ENCODE data around the gene TMEM72.

DNA sequence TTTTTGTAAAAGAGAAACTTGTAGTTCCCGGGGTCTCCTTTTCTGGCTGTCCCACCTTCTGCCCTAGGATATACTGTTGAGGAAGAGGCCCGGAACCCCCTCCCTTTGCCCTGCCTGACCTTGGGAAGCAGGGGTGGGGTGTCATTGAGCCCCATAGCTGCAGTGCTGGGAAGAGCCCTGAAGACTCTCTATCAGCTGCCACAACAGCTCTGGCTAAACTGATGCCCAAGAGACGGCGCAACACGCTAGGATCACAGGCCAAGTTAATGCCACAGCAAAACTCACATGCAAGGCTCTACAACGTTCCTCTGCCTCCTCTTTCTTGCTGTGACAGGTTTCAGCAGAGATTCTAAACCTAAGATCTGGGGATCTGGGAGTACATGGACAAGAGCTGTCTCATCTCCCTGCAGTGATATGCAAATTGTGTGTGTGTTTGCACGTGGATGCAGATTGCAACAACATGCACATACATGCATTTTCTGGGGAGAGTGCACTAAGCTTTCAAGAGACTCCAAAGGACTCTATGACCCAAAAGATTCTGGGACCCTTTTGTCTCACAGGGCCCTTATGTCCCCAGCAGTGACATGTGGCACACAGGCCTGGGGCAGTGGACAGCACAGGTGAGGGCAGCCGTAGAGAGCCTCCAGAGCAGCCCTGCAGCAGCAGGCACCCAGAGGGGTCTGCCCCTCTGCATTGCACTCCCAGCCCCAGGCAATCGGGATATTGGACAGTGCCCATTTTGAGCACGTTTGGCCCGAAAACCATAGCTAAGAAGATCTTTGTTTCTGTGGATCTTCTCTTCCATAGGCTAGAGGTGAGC lies 51.0 kb downstream of the TMEM72 start:
- no peak for TF ChIP-seq MXI1 (IDR thresholded peaks at IDR 0.05; ENCODE audit: borderline replicate concordance, low read depth, low read length)
- no peak for TF ChIP-seq SATB2 (CRISPR knock-in tag; IDR thresholded peaks at IDR 0.05)
- TF ChIP-seq, protein P1, sequence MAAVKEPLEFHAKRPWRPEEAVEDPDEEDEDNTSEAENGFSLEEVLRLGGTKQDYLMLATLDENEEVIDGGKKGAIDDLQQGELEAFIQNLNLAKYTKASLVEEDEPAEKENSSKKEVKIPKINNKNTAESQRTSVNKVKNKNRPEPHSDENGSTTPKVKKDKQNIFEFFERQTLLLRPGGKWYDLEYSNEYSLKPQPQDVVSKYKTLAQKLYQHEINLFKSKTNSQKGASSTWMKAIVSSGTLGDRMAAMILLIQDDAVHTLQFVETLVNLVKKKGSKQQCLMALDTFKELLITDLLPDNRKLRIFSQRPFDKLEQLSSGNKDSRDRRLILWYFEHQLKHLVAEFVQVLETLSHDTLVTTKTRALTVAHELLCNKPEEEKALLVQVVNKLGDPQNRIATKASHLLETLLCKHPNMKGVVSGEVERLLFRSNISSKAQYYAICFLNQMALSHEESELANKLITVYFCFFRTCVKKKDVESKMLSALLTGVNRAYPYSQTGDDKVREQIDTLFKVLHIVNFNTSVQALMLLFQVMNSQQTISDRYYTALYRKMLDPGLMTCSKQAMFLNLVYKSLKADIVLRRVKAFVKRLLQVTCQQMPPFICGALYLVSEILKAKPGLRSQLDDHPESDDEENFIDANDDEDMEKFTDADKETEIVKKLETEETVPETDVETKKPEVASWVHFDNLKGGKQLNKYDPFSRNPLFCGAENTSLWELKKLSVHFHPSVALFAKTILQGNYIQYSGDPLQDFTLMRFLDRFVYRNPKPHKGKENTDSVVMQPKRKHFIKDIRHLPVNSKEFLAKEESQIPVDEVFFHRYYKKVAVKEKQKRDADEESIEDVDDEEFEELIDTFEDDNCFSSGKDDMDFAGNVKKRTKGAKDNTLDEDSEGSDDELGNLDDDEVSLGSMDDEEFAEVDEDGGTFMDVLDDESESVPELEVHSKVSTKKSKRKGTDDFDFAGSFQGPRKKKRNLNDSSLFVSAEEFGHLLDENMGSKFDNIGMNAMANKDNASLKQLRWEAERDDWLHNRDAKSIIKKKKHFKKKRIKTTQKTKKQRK (IDR thresholded peaks at IDR 0.05; ENCODE audit: low read length) = no peak
- no peak for TF ChIP-seq MAZ (IDR thresholded peaks at IDR 0.05; ENCODE audit: borderline replicate concordance, low read depth, low read length)
- no peak for TF ChIP-seq MAZ (CRISPR knock-in tag; IDR thresholded peaks at IDR 0.05; ENCODE audit: low read depth)
- TF ChIP-seq, protein P2, sequence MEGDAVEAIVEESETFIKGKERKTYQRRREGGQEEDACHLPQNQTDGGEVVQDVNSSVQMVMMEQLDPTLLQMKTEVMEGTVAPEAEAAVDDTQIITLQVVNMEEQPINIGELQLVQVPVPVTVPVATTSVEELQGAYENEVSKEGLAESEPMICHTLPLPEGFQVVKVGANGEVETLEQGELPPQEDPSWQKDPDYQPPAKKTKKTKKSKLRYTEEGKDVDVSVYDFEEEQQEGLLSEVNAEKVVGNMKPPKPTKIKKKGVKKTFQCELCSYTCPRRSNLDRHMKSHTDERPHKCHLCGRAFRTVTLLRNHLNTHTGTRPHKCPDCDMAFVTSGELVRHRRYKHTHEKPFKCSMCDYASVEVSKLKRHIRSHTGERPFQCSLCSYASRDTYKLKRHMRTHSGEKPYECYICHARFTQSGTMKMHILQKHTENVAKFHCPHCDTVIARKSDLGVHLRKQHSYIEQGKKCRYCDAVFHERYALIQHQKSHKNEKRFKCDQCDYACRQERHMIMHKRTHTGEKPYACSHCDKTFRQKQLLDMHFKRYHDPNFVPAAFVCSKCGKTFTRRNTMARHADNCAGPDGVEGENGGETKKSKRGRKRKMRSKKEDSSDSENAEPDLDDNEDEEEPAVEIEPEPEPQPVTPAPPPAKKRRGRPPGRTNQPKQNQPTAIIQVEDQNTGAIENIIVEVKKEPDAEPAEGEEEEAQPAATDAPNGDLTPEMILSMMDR (CRISPR knock-in tag; IDR thresholded peaks at IDR 0.05) = no peak
- TF ChIP-seq SNRNP70 (IDR thresholded peaks at IDR 0.05; ENCODE audit: low read depth, low read length) = no peak
- TF ChIP-seq, protein P3, sequence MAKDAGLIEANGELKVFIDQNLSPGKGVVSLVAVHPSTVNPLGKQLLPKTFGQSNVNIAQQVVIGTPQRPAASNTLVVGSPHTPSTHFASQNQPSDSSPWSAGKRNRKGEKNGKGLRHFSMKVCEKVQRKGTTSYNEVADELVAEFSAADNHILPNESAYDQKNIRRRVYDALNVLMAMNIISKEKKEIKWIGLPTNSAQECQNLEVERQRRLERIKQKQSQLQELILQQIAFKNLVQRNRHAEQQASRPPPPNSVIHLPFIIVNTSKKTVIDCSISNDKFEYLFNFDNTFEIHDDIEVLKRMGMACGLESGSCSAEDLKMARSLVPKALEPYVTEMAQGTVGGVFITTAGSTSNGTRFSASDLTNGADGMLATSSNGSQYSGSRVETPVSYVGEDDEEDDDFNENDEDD (CRISPR knock-in tag; IDR thresholded peaks at IDR 0.05; ENCODE audit: borderline replicate concordance) = no peak
- no peak for TF ChIP-seq PRPF4 (IDR thresholded peaks at IDR 0.05; ENCODE audit: low read depth, low read length, poor library complexity, severe bottlenecking)
- no peak for TF ChIP-seq RFX5 (IDR thresholded peaks at IDR 0.05; ENCODE audit: low read depth, low read length)
- TF ChIP-seq, protein P4, sequence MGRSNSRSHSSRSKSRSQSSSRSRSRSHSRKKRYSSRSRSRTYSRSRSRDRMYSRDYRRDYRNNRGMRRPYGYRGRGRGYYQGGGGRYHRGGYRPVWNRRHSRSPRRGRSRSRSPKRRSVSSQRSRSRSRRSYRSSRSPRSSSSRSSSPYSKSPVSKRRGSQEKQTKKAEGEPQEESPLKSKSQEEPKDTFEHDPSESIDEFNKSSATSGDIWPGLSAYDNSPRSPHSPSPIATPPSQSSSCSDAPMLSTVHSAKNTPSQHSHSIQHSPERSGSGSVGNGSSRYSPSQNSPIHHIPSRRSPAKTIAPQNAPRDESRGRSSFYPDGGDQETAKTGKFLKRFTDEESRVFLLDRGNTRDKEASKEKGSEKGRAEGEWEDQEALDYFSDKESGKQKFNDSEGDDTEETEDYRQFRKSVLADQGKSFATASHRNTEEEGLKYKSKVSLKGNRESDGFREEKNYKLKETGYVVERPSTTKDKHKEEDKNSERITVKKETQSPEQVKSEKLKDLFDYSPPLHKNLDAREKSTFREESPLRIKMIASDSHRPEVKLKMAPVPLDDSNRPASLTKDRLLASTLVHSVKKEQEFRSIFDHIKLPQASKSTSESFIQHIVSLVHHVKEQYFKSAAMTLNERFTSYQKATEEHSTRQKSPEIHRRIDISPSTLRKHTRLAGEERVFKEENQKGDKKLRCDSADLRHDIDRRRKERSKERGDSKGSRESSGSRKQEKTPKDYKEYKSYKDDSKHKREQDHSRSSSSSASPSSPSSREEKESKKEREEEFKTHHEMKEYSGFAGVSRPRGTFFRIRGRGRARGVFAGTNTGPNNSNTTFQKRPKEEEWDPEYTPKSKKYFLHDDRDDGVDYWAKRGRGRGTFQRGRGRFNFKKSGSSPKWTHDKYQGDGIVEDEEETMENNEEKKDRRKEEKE (IDR thresholded peaks at IDR 0.05) = no peak
- TF ChIP-seq POLR2G (IDR thresholded peaks at IDR 0.05; ENCODE audit: low read depth, low read length) = no peak
- TF ChIP-seq, protein P5, sequence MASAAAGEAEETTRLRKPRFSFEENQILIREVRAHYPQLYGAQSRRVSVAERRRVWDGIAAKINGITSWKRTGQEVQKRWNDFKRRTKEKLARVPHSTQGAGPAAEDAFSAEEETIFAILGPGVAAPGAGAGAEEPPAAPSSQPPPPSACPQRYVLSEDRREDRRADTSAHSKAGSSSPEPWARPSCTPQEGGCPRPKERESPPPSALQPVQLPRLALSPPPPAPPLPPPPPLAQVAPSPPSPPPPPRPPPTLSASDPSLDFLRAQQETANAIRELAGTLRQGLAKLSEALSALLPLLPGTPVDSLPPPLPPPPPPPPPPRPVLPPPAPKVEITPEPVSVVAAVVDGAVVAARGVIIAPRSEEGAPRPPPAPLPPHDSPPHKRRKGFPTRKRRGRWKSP (CRISPR knock-in tag; IDR thresholded peaks at IDR 0.05) = no peak
